NCI-H748 (cell line): ENCODE data around the gene FAM168A.

Experiments
- DNase-seq: peaks from one replicate; lab custom pipeline; 2025; ENCODE audit not compliant: unreplicated experiment; lab: John Stamatoyannopoulos, UW

FAM168A gene

DNA sequence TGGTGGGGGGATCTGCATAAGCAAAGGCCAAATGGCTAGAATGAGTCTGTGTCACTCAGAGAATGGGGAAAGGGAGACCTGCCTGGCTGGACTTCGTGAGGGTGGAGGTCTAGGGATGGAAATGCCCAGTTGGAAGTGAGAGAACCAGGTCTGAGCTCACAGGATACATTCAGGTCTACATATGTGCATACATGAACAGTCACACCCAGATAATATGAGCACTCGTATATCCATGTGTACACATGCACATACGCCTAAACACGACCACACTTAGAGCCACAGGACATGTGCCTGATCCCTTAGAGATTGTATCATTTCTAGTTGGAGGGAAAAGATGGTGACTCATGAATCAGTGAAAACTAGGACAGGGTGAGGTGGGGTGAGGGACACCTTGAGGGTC lies 242.8 kb downstream of the FAM168A start:
- no peak for DNase-seq

DNA sequence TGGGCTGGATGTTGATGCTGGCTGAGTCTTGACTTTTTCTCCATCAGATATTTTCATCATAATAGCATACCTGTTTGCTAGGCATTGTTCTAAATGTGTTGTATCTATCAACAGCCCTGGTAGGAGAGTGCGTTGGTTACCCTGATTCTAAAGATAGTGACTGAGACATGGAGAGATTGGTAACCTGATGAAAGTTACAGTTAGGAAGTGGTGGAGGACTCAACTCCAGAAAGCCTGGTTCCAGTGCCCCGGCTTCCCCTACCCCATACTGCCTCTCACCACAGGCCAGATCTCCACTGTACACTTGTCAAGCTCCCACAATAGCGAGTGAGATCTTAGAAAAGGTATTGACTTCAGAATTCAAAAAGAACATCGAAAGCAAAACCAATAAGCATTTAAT lies 244.5 kb downstream of the FAM168A start:
- no peak for DNase-seq

DNA sequence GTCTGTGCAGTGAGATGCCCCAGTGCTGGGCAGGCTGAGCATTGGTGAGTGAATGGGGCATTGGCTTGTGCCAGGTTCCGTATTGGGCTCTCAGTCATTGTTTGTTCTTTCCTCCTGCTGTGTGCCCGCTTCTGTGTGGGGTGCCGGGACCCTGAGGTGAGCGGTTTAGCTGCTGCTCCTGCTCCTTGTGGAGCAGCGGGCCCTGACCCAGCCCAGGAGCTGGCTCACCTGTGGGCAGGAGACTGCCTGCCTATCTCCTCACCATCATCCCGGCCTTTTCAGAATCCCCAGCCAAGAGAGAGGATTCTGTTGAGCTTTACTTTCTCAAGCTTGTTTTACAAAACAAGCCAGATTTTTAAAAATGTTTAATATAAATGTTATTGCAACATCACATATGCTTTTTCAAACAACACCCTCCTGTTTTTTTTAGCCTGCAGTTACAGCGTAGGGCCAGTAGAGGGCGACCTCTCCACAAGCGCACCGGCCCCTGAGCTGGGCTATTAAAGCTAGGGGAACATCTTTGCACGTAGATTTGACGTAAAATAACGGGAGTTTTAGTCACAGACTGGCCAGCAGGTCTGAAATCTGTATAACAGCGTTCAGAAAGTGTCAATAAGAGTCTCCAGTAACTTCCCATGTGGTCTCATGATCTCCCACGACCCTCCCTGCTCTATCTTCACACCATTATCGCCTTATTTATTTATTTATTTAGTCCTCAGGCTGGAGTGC lies 246.8 kb downstream of the FAM168A start:
- peak; percentile 64 for DNase-seq
